Hematopoietic multipotent progenitor cell (in vitro differentiated cells): ENCODE measurements around the gene PLEKHB1. TPM values are rescaled to one million over a fixed set of nuclear protein-coding genes. Genes with fewer than 3 reads are reported as not detected.

Experiments
- DNase-seq, 3 donors: peaks; one replicate each; pipeline ENCODE4 v3.0.0-alpha.2; 2011 to 2015; ENCODE audit warnings: low read depth in 2 of 3, low spot score in 2 of 3
- total RNA-seq: library from RNA; depleted of rRNA; stranded (reverse); fragments of >200 nt; gene quantifications from one replicate; pipeline ENCODE4 v1.2.3, GENCODE V29; 2012

The PLEKHB1 gene
- 6.5 TPM for total RNA-seq

- DNase-seq = no peak
Observed at GRCh38 chr11:73645972-73646631, at the start of gene PLEKHB1. Gene PLEKHB1, plus strand, starts transcription at chr11:73646581. Its CDS starts 28 bp downstream, at chr11:73646609.

DNA sequence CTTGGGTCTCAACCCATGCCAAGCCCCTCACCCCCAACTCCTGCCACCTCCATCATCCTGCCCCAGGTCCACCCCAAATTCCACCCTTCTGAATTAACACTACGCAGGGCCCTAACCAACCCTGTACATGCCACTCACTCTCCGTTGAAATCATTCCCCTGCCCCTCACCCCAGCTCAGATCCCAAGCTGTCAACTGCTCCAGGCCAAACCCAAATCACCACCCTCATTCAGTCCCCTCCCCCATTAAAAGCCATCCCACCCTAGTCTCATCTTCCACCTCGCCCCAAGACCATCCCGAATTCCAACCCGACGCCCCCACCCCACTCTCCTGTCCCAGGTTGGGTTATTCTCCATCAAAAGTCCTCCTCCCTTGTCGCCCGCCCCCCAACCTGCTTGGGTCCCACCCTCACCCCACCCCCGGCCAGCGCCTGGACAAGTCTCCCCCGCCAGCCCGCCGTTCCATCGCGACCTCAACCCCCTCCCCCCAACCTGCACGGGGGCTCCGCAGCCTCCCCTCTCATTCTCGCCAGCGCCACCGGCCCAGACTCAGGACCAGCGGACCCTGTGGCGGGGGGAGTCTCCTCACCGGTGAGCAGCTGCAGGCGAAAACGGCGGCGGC lies 48.9 kb upstream of the PLEKHB1 start:
- no peak for DNase-seq

GRCh38 chr11:73597956-73598718 lies 48.2 kb upstream of the PLEKHB1 start, which contains the start of gene FAM168A:
Gene FAM168A, minus strand, starts transcription at chr11:73598112. Its CDS starts 129,638 bp downstream, at chr11:73468474.
- DNase-seq = peak; percentile 81 to 97 (median 97)

- DNase-seq = no peak
Observed at GRCh38 chr11:73598719-73599379, 47.5 kb upstream of the PLEKHB1 start.

DNA sequence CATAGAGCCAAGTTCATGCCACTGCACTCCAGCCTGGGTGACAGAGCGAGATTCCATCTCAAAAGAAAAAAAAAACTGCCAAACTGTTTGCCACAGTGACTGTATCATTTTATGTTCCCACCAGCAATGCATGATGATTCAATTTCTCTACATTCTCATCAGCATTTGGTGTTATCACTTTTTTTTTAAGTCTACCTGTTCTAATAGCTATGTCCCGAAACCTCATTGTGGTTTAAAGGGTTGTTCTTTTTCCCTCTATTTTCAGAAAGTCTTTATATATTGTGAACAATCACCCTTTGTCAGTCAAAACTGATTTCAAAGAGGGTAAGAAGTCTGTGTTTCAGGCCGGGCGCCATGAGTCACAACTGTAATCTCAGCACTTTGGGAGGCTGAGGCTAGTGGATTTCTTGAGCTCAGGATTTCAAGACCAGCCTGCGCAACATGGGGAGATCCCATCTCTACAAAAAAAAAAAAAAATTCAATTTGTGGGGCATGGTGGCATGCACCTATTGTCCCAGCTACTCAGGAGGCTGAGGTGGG lies 33.7 kb upstream of the PLEKHB1 start:
- DNase-seq = no peak

GRCh38 chr11:73614591-73614990 lies 31.8 kb upstream of the PLEKHB1 start:
- DNase-seq = no peak

GRCh38 chr11:73622926-73623593 lies 23.3 kb upstream of the PLEKHB1 start:
- no peak for DNase-seq

DNA sequence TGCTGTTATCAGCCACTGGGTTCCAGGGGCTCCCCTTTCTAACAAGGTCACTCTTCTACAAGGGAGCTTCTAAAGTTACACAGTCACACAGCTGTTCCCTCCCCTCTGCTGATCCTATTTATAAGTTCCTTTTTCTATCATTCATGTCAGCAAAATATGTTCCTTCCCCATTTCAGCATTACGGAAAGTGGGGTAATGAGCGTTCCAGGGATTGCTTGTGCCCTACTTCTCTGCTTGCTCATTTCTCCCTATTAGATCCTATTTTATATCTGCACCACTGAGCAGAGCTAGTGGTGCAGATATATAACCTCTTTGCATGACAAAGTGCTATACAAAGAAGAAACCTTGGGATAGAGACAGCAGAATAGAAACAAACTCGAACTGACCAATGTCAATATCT lies 22.7 kb upstream of the PLEKHB1 start:
- DNase-seq = peak in 2 of 3 donors; percentile 32 to 72

DNA sequence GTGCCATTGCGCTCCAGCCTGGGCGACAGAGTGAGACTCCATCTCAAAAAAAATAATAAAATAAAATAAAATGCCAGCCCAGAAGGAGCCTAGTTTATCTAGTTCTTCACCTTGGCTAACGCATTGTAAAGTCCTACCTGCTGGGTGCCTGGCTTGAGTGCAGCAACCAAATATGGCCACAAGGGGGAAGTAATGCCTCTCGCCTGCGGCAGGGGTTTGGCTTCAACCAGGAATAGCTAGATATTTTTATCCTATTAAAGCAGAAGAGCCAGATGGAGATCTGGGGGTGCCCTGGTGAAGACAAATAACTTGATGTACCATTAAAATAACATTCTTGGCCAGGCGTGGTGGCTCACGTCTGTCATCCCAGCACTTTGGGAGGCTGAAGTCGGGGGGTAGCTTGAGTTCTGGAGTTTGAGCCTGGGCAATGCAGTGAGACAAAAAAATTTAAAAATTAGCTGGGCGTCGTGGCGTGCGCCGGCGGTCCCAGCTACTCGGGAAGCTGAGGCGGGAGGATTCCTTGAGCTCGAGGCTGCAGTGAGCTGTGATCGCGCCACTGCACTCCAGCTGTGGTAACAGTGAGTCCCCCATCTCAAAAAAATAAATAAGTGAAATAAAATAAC lies 20.6 kb upstream of the PLEKHB1 start:
- peak; percentile 35 to 76 (median 53) for DNase-seq

DNA sequence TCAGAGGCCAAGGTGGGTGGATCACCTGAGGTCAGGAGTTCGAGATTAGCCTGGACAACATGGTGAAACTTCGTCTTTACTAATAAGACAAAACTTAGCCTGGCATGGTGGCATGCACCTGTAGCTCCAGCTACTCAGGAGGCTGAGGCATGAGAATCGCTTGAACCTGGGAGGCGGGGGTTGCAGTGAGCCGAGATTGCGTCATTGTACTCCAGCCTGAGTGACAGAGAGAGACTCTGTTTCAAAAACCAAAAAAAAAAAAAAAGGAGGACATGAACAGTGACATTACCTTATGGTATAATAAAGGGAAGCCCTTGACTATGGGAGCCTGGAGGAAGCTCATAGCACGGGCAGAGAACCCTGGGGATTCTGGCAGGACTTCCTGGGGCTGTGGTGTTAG lies 16.5 kb upstream of the PLEKHB1 start:
- DNase-seq = no peak

DNA sequence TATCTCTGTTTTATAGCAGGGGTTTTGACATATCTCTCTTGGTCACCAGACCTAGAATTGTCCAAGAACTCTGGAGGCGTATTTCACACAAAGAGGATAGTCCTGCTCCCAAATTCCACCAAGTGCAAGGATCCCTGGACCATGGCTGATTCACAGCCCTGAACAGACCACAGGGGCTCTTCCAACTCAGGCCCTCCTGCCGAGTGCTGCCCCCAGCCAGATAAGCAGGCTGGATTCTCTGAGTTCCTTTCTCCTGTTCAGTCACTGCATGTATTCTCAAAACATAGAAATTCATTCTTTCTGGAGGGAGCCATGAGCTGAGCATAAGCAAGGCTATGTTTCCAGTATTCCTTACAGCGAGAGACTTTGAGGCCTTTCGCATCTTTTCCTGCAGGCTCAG lies 13.4 kb upstream of the PLEKHB1 start:
- DNase-seq = no peak

DNA sequence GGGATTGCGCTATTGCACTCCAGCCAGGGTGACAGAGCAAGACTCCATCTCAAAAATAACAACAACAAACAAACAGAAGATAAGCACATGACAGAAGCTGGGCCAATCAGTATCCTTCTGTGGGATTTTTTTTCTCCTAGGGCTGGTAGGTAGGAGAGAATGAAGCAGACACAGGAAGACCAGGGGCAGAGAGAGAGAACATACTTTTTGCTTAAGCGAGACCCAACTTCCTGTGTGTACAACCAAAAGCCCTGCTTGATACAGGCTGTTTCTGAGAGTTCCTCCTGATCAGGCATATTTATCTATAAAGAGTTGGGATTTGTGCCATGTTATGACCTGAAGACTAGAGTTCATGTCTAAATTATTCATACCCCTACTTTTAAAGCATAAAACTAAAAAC lies 12.4 kb upstream of the PLEKHB1 start:
- DNase-seq = no peak

GRCh38 chr11:73635721-73636120 lies 10.7 kb upstream of the PLEKHB1 start:
- no peak for DNase-seq

GRCh38 chr11:73636249-73636648 lies 10.1 kb upstream of the PLEKHB1 start:
- no peak for DNase-seq

DNA sequence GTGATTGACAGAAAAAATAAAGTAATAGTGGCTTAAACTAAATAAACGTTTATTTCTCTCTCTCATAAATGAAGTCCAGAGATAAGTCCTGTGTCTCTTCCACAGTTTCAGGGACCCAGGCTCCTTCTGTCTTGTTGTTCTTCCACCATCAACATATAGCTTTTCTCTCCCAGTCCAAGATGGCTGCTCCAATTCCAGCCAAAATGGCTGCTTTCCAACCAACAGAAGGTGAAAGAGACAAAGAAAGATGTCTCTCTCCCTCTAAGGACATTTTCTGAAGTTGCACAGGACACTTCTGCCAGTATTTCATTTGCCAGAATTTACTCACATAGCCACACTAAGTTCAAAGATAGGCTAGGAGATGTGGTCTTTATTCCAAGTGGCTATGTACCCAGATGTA lies 9.4 kb upstream of the PLEKHB1 start:
- DNase-seq = no peak

- no peak for DNase-seq
Observed at GRCh38 chr11:73640592-73640991, 5.8 kb upstream of the PLEKHB1 start.

- no peak for DNase-seq
Observed at GRCh38 chr11:73641668-73642067, 4.7 kb upstream of the PLEKHB1 start.

GRCh38 chr11:73645121-73645969 lies 1.0 kb upstream of the PLEKHB1 start:
- no peak for DNase-seq
